HepG2 (cell line): ENCODE measurements around the gene NINL. TPM values are rescaled to one million over a fixed set of nuclear protein-coding genes. Genes with fewer than 3 reads are reported as not detected.

Experiments
- BHLHE40 ChIP-seq: IDR thresholded peaks from 2 replicates; pipeline ENCODE4 v1.6.1; 2011; ENCODE audit warnings: low read length, improper control_type of control experiment
- CENPT ChIP-seq: sonication (generic); formaldehyde crosslinking; IDR thresholded peaks from 2 replicates; pipeline ENCODE4 v1.8.0; 2022; ENCODE audit warnings: low read depth, mild to moderate bottlenecking, moderate library complexity, missing genetic modification reagents
- ETV6 ChIP-seq: sonication (generic); formaldehyde crosslinking; conservative IDR thresholded peaks from 2 replicates; pipeline ENCODE4 v1.4.0; 2020; ENCODE audit warnings: missing genetic modification reagents
- FOXA3 ChIP-seq: IDR thresholded peaks from 2 replicates; pipeline ENCODE4 v1.6.1; 2016; ENCODE audit warnings: missing genetic modification reagents, missing compliant biosample characterization
- FOXO1 ChIP-seq: sonication (generic); formaldehyde crosslinking; IDR thresholded peaks from 2 replicates; pipeline ENCODE4 v1.4.0; 2020; ENCODE audit warnings: missing genetic modification reagents
- HNRNPLL ChIP-seq: fragments of 200-400 bp; formaldehyde crosslinking; IDR thresholded peaks from 2 replicates; pipeline ENCODE4 v1.6.1; 2017; ENCODE audit warnings: mild to moderate bottlenecking, low read depth, low read length; ENCODE audit not compliant: poor library complexity, severe bottlenecking
- ISX ChIP-seq: sonication (generic); formaldehyde crosslinking; conservative IDR thresholded peaks from 2 replicates; pipeline ENCODE4 v1.5.0; 2020; ENCODE audit warnings: missing genetic modification reagents
- LRRFIP1 ChIP-seq: sonication (generic); formaldehyde crosslinking; conservative IDR thresholded peaks from 2 replicates; pipeline ENCODE4 v1.4.0; 2020; ENCODE audit warnings: missing genetic modification reagents
- MTA3 ChIP-seq: sonication (generic); formaldehyde crosslinking; IDR thresholded peaks from 2 replicates; pipeline ENCODE4 v1.4.0; 2020; ENCODE audit warnings: missing genetic modification reagents
- ONECUT2 ChIP-seq: sonication (generic); formaldehyde crosslinking; IDR thresholded peaks from 2 replicates; pipeline ENCODE4 v1.4.0; 2020; ENCODE audit warnings: missing genetic modification reagents
- POLR2G ChIP-seq: fragments of 200-400 bp; formaldehyde crosslinking; IDR thresholded peaks from 2 replicates; pipeline ENCODE4 v1.6.1; 2018; ENCODE audit warnings: mild to moderate bottlenecking, low read depth, low read length, moderate library complexity
- TCF7L2 ChIP-seq: IDR thresholded peaks from 2 replicates; pipeline ENCODE4 v1.6.1; 2011; ENCODE audit warnings: mild to moderate bottlenecking, low read depth, low read length, moderate library complexity
- THYN1 ChIP-seq: sonication (generic); formaldehyde crosslinking; IDR thresholded peaks from 2 replicates; pipeline ENCODE4 v1.8.1; 2023; ENCODE audit warnings: low read depth, mild to moderate bottlenecking, moderate library complexity, missing genetic modification reagents, borderline replicate concordance
- YY1 ChIP-seq: IDR thresholded peaks from 2 replicates; pipeline ENCODE4 v1.6.1; 2011; ENCODE audit warnings: low read length, low read depth, moderate library complexity, mild to moderate bottlenecking; ENCODE audit not compliant: insufficient read depth, insufficient replicate concordance
- ZFY ChIP-seq: sonication (generic); formaldehyde crosslinking; IDR thresholded peaks from 2 replicates; pipeline ENCODE4 v1.4.0; 2020; ENCODE audit warnings: missing genetic modification reagents
- ZMAT3 ChIP-seq: sonication (generic); formaldehyde crosslinking; conservative IDR thresholded peaks from 2 replicates; pipeline ENCODE4 v1.7.0; 2021; ENCODE audit warnings: missing genetic modification reagents
- ZNF335 ChIP-seq: sonication (generic); formaldehyde crosslinking; IDR thresholded peaks from 2 replicates; pipeline ENCODE4 v1.4.0; 2020; ENCODE audit warnings: missing genetic modification reagents
- ZNF710 ChIP-seq: sonication (generic); formaldehyde crosslinking; IDR thresholded peaks from 2 replicates; pipeline ENCODE4 v1.5.0; 2020; ENCODE audit warnings: mild to moderate bottlenecking, missing genetic modification reagents, borderline replicate concordance
- ZNF766 ChIP-seq: sonication (generic); formaldehyde crosslinking; IDR thresholded peaks from 2 replicates; pipeline ENCODE4 v1.5.0; 2020; ENCODE audit warnings: missing genetic modification reagents, borderline replicate concordance
- ZNF850 ChIP-seq: sonication (generic); formaldehyde crosslinking; conservative IDR thresholded peaks from 2 replicates; pipeline ENCODE4 v1.9.0; 2021; ENCODE audit warnings: mild to moderate bottlenecking, missing genetic modification reagents
- ZNF883 ChIP-seq: sonication (generic); formaldehyde crosslinking; IDR thresholded peaks from 2 replicates; pipeline ENCODE4 v1.5.1; 2020; ENCODE audit warnings: mild to moderate bottlenecking, missing genetic modification reagents; ENCODE audit errors: not compliant biosample characterization
- polyA plus RNA-seq, 8 experiments: library from polyadenylated mRNA; depleted of rRNA in 3 of 8; stranded (reverse) in 7 of 8; unstranded in 1 of 8; fragments of >200 nt; fragmentation: Illumina TruSeq in 4 of 8; extraction: Trizol in 4 of 8; gene quantifications; 2 replicates each; pipeline versions ENCODE4 v1.2.1 to v1.2.3, GENCODE V29; 2011 to 2016; ENCODE audit warnings: low read depth in 4 of 8, missing spikeins in 1 of 8, mixed read lengths in 1 of 8; ENCODE audit not compliant: insufficient read depth in 1 of 8
- total RNA-seq, 5 experiments: library from RNA; depleted of rRNA; stranded (reverse); fragments of >200 nt; fragmentation: Illumina TruSeq; extraction: Trizol; gene quantifications; 2 replicates each; pipeline ENCODE4 v1.2.3, GENCODE V29; 2016; ENCODE audit warnings: low read depth in 1 of 5
- TF ChIP-seq, protein P1 (sequence below): sonication (generic); formaldehyde crosslinking; IDR thresholded peaks from 2 replicates; pipeline ENCODE4 v1.5.0; 2020; ENCODE audit warnings: missing genetic modification reagents
- TF ChIP-seq, protein P2 (sequence below): fragments of 450-650 bp; IDR thresholded peaks from 2 replicates; pipeline ENCODE4 v1.6.1; 2016
- TF ChIP-seq, protein P3 (sequence below): sonication (generic); formaldehyde crosslinking; IDR thresholded peaks from 2 replicates; pipeline ENCODE4 v1.8.1; 2023; ENCODE audit warnings: missing genetic modification reagents, mild to moderate bottlenecking, borderline replicate concordance

The NINL gene
- total and polyA plus RNA-seq, 2 of the 13 experiments (the other 11 are each of a cell fraction or from before 2014, with no cell fraction given) = 32.3 to 34.3 TPM

GRCh38 chr20:25549843-25550477 is 35.4 kb downstream of the NINL start (continued):
- TF ChIP-seq ZNF335 (CRISPR knock-in tag) (no peak), FOXA3 (CRISPR knock-in tag) (no peak), ZNF883 (peak; percentile 32), ZNF766 (no peak), ZNF710 (no peak; the same call in 1 of the 2 replicates), TCF7L2 (no peak), ETV6 (CRISPR knock-in tag) (no peak), LRRFIP1 (no peak), MTA3 (CRISPR knock-in tag) (no peak), ZNF850 (no peak), ZMAT3 (CRISPR knock-in tag) (no peak), YY1 (no peak), BHLHE40 (no peak), THYN1 (CRISPR knock-in tag) (no peak), POLR2G (no peak), ZFY (CRISPR knock-in tag) (peak; percentile 24; the same call in 1 of the 2 replicates), FOXO1 (CRISPR knock-in tag) (no peak), ISX (CRISPR knock-in tag) (no peak), CENPT (CRISPR knock-in tag) (no peak), ONECUT2 (CRISPR knock-in tag) (no peak), HNRNPLL (no peak)
- TF ChIP-seq, protein P1, sequence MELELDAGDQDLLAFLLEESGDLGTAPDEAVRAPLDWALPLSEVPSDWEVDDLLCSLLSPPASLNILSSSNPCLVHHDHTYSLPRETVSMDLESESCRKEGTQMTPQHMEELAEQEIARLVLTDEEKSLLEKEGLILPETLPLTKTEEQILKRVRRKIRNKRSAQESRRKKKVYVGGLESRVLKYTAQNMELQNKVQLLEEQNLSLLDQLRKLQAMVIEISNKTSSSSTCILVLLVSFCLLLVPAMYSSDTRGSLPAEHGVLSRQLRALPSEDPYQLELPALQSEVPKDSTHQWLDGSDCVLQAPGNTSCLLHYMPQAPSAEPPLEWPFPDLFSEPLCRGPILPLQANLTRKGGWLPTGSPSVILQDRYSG (CRISPR knock-in tag) = no peak
- TF ChIP-seq, protein P2, sequence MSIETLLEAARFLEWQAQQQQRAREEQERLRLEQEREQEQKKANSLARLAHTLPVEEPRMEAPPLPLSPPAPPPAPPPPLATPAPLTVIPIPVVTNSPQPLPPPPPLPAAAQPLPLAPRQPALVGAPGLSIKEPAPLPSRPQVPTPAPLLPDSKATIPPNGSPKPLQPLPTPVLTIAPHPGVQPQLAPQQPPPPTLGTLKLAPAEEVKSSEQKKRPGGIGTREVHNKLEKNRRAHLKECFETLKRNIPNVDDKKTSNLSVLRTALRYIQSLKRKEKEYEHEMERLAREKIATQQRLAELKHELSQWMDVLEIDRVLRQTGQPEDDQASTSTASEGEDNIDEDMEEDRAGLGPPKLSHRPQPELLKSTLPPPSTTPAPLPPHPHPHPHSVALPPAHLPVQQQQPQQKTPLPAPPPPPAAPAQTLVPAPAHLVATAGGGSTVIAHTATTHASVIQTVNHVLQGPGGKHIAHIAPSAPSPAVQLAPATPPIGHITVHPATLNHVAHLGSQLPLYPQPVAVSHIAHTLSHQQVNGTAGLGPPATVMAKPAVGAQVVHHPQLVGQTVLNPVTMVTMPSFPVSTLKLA = no peak
- TF ChIP-seq, protein P3, sequence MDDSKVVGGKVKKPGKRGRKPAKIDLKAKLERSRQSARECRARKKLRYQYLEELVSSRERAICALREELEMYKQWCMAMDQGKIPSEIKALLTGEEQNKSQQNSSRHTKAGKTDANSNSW (CRISPR knock-in tag) = 0 out of 2 replicates have a peak, but pooled peaks have one; percentile 26
